Measurements from ENCODE around the gene CETP. TPM values are rescaled to one million over a fixed set of nuclear protein-coding genes. Genes with fewer than 3 reads are reported as not detected.

Gene CETP
- total RNA-seq, 3 donors from 2014 or later (not counting 1 experiment from before 2014, with no cell fraction given): 0.14 TPM; not detected in 2

GRCh38 chr16:57030346-57030902 lies 68.7 kb downstream of the CETP start:
- Mint-ChIP-seq H3K9me3 (peaks cover 0 to 5% of the 10 kb centered on the region in 2 donors), H3K4me3 (no peak overlapping the region), H3K27ac (peak overlapping the region; percentile 9 to 77), H3K27me3 (ENCODE audit: low read depth in 2 of 2) (no peaks in the 10 kb centered on the region), H3K36me3 (peaks cover 12% of the 10 kb centered on the region), H3K4me1 (peaks cover 29 to 50% of the 10 kb centered on the region in 2 donors)
- ATAC-seq (no peak), DNase-seq (no peak)
- no peak overlapping the region for H3K27ac ChIP-seq (ENCODE audit: low read length)
- no peaks in the 10 kb centered on the region for H3K27me3 ChIP-seq (ENCODE audit: control insufficient read depth, insufficient read depth, low read length)
- H3K4me1 ChIP-seq (ENCODE audit: control insufficient read depth, insufficient read depth, low read length): peaks cover 70% of the 10 kb centered on the region
- peaks cover 75% of the 10 kb centered on the region for H3K36me3 ChIP-seq (ENCODE audit: control insufficient read depth, insufficient read depth, low read length)
- no peaks in the 10 kb centered on the region for H3K9me3 ChIP-seq (ENCODE audit: control insufficient read depth, insufficient read depth, low read length)
- intact Hi-C loops (cut with micrococcal nuclease): no loop called here
- H3K4me3 ChIP-seq (ENCODE audit: low read length): no peak overlapping the region
- TF ChIP-seq CTCF (IDR thresholded peaks at IDR 0.05): no peak
- 100% methylated on average over 2 of the region's 2 CpGs for WGBS (ENCODE audit: insufficient coverage)

- intact Hi-C loops (cut with micrococcal nuclease): no loop called here
- no peak overlapping the region for H3K27ac ChIP-seq (ENCODE audit: low read length)
- peaks cover 70% of the 10 kb centered on the region for H3K4me1 ChIP-seq (ENCODE audit: control insufficient read depth, insufficient read depth, low read length)
- 98% methylated on average over 4 of the region's 4 CpGs for WGBS (ENCODE audit: insufficient coverage)
- Mint-ChIP-seq H3K27me3 (ENCODE audit: low read depth in 2 of 2) (no peaks in the 10 kb centered on the region), H3K27ac (no peak overlapping the region), H3K9me3 (peaks cover 0 to 5% of the 10 kb centered on the region in 2 donors), H3K4me3 (no peak overlapping the region), H3K4me1 (peaks cover 37 to 55% of the 10 kb centered on the region in 2 donors), H3K36me3 (peaks cover 17% of the 10 kb centered on the region)
- H3K27me3 ChIP-seq (ENCODE audit: control insufficient read depth, insufficient read depth, low read length): no peaks in the 10 kb centered on the region
- H3K9me3 ChIP-seq (ENCODE audit: control insufficient read depth, insufficient read depth, low read length): no peaks in the 10 kb centered on the region
- no peak for DNase-seq
- no peak for TF ChIP-seq CTCF (IDR thresholded peaks at IDR 0.05)
- ATAC-seq: no peak
- H3K4me3 ChIP-seq (ENCODE audit: low read length): no peak overlapping the region
- H3K36me3 ChIP-seq (ENCODE audit: control insufficient read depth, insufficient read depth, low read length): peaks cover 77% of the 10 kb centered on the region
These were observed 69.4 kb downstream of the CETP start for GRCh38 chr16:57031156-57031555.

- H3K9me3 Mint-ChIP-seq: peaks cover 0 to 5% of the 10 kb centered on the region in 2 donors
- H3K4me1 Mint-ChIP-seq: peaks cover 48 to 59% of the 10 kb centered on the region in 2 donors
- Histone ChIP-seq H3K9me3 (ENCODE audit: control insufficient read depth, insufficient read depth, low read length) (no peaks in the 10 kb centered on the region), H3K36me3 (ENCODE audit: control insufficient read depth, insufficient read depth, low read length) (peaks cover 73% of the 10 kb centered on the region), H3K4me1 (ENCODE audit: control insufficient read depth, insufficient read depth, low read length) (peaks cover 75% of the 10 kb centered on the region), H3K4me3 (ENCODE audit: low read length) (no peak overlapping the region), H3K27me3 (ENCODE audit: control insufficient read depth, insufficient read depth, low read length) (no peaks in the 10 kb centered on the region), H3K27ac (ENCODE audit: low read length) (no peak overlapping the region)
- TF ChIP-seq CTCF (IDR thresholded peaks at IDR 0.05): no peak
- intact Hi-C loops (cut with micrococcal nuclease): no loop called here
- peaks cover 17% of the 10 kb centered on the region for H3K36me3 Mint-ChIP-seq
- no peaks in the 10 kb centered on the region for H3K27me3 Mint-ChIP-seq (ENCODE audit: low read depth in 2 of 2)
- H3K27ac Mint-ChIP-seq: no peak overlapping the region
- ATAC-seq (no peak), DNase-seq (no peak)
- no peak overlapping the region for H3K4me3 Mint-ChIP-seq
These were observed 70.6 kb downstream of the CETP start for GRCh38 chr16:57032346-57032745.

- ATAC-seq: no peak
- H3K4me3 Mint-ChIP-seq: no peak overlapping the region
- peak overlapping the region in 1 of 2 donors; percentile 48 for H3K27ac Mint-ChIP-seq
- no peak for DNase-seq
- H3K4me1 Mint-ChIP-seq: peaks cover 53 to 61% of the 10 kb centered on the region in 2 donors
- H3K36me3 Mint-ChIP-seq: peaks cover 17% of the 10 kb centered on the region
- Histone ChIP-seq H3K9me3 (ENCODE audit: control insufficient read depth, insufficient read depth, low read length) (no peaks in the 10 kb centered on the region), H3K4me3 (ENCODE audit: low read length) (no peak overlapping the region), H3K27me3 (ENCODE audit: control insufficient read depth, insufficient read depth, low read length) (no peaks in the 10 kb centered on the region), H3K27ac (ENCODE audit: low read length) (no peak overlapping the region), H3K36me3 (ENCODE audit: control insufficient read depth, insufficient read depth, low read length) (peaks cover 75% of the 10 kb centered on the region), H3K4me1 (ENCODE audit: control insufficient read depth, insufficient read depth, low read length) (peaks cover 75% of the 10 kb centered on the region)
- no peak for TF ChIP-seq CTCF (IDR thresholded peaks at IDR 0.05)
- intact Hi-C loops (cut with micrococcal nuclease): no loop called here
- WGBS (ENCODE audit: insufficient coverage): 98% methylated on average over 5 of the region's 5 CpGs
- peaks cover 0 to 5% of the 10 kb centered on the region in 2 donors for H3K9me3 Mint-ChIP-seq
- no peaks in the 10 kb centered on the region for H3K27me3 Mint-ChIP-seq (ENCODE audit: low read depth in 2 of 2)
These were observed 71.2 kb downstream of the CETP start for GRCh38 chr16:57032931-57033330.
